Measurements from ENCODE around the gene ENDOV.

Gene ENDOV

GRCh38 chr17:80429356-80430275, 14.6 kb downstream of the ENDOV start:
- H3K27me3 ChIP-seq (ENCODE audit: insufficient read depth, low read length, poor library complexity): no peaks in the 10 kb centered on the region
- H3K27ac ChIP-seq (ENCODE audit: low read length): no peak overlapping the region
- no peaks in the 10 kb centered on the region for H3K36me3 ChIP-seq (ENCODE audit: insufficient read depth, low read length)
- no peak overlapping the region for H2AFZ ChIP-seq (ENCODE audit: low read depth, low read length)
- DNase-seq: no peak
- no peak overlapping the region for H3K4me2 ChIP-seq (ENCODE audit: insufficient read depth, low read length)
- no peak for ATAC-seq (ENCODE audit: insufficient read depth, low read depth)
- H4K20me1 ChIP-seq (ENCODE audit: insufficient read depth, low read length): no peaks in the 10 kb centered on the region
- TF ChIP-seq CTCF (IDR thresholded peaks at IDR 0.05; ENCODE audit: borderline replicate concordance, extremely low read depth, low read length, poor library complexity, severe bottlenecking) (no peak), EZH2 (IDR thresholded peaks at IDR 0.05; ENCODE audit: borderline replicate concordance, low read depth, low read length, severe bottlenecking) (no peak)
- peaks cover 7% of the 10 kb centered on the region for H3K4me1 ChIP-seq (ENCODE audit: insufficient read depth, low read length)
- no peaks in the 10 kb centered on the region for H3K79me2 ChIP-seq (ENCODE audit: insufficient read depth, low read length)
- H3K9me3 ChIP-seq (ENCODE audit: insufficient read depth, low read length, severe bottlenecking): no peaks in the 10 kb centered on the region
- H3K4me3 ChIP-seq (ENCODE audit: low read depth in 1 of 2, low read length in 2 of 2): no peak overlapping the region
- H3K9ac ChIP-seq (ENCODE audit: low read depth, low read length): no peak overlapping the region

GRCh38 chr17:80430446-80431245, 15.7 kb downstream of the ENDOV start:
- no peak overlapping the region for H3K9ac ChIP-seq (ENCODE audit: low read depth, low read length)
- no peak overlapping the region for H3K4me2 ChIP-seq (ENCODE audit: insufficient read depth, low read length)
- H2AFZ ChIP-seq (ENCODE audit: low read depth, low read length): no peak overlapping the region
- TF ChIP-seq EZH2 (IDR thresholded peaks at IDR 0.05; ENCODE audit: borderline replicate concordance, low read depth, low read length, severe bottlenecking) (no peak), CTCF (IDR thresholded peaks at IDR 0.05; ENCODE audit: borderline replicate concordance, extremely low read depth, low read length, poor library complexity, severe bottlenecking) (no peak)
- ATAC-seq (ENCODE audit: insufficient read depth, low read depth) (no peak), DNase-seq (no peak)
- H3K27ac ChIP-seq (ENCODE audit: low read length): no peak overlapping the region
- no peaks in the 10 kb centered on the region for H3K27me3 ChIP-seq (ENCODE audit: insufficient read depth, low read length, poor library complexity)
- H3K4me1 ChIP-seq (ENCODE audit: insufficient read depth, low read length): peaks cover 7% of the 10 kb centered on the region
- H4K20me1 ChIP-seq (ENCODE audit: insufficient read depth, low read length): no peaks in the 10 kb centered on the region
- no peaks in the 10 kb centered on the region for H3K36me3 ChIP-seq (ENCODE audit: insufficient read depth, low read length)
- H3K79me2 ChIP-seq (ENCODE audit: insufficient read depth, low read length): no peaks in the 10 kb centered on the region
- no peak overlapping the region for H3K4me3 ChIP-seq (ENCODE audit: low read depth in 1 of 2, low read length in 2 of 2)
- H3K9me3 ChIP-seq (ENCODE audit: insufficient read depth, low read length, severe bottlenecking): no peaks in the 10 kb centered on the region

- H3K9ac ChIP-seq (ENCODE audit: low read depth, low read length): no peak overlapping the region
- no peak overlapping the region for H3K27ac ChIP-seq (ENCODE audit: low read length)
- ATAC-seq (ENCODE audit: insufficient read depth, low read depth) (no peak), DNase-seq (no peak)
- no peak overlapping the region for H3K4me2 ChIP-seq (ENCODE audit: insufficient read depth, low read length)
- H3K36me3 ChIP-seq (ENCODE audit: insufficient read depth, low read length): no peaks in the 10 kb centered on the region
- no peaks in the 10 kb centered on the region for H3K79me2 ChIP-seq (ENCODE audit: insufficient read depth, low read length)
- H4K20me1 ChIP-seq (ENCODE audit: insufficient read depth, low read length): no peaks in the 10 kb centered on the region
- H3K27me3 ChIP-seq (ENCODE audit: insufficient read depth, low read length, poor library complexity): no peaks in the 10 kb centered on the region
- TF ChIP-seq EZH2 (IDR thresholded peaks at IDR 0.05; ENCODE audit: borderline replicate concordance, low read depth, low read length, severe bottlenecking) (no peak), CTCF (IDR thresholded peaks at IDR 0.05; ENCODE audit: borderline replicate concordance, extremely low read depth, low read length, poor library complexity, severe bottlenecking) (no peak)
- no peak overlapping the region for H2AFZ ChIP-seq (ENCODE audit: low read depth, low read length)
- H3K4me1 ChIP-seq (ENCODE audit: insufficient read depth, low read length): peaks cover 7% of the 10 kb centered on the region
- no peak overlapping the region for H3K4me3 ChIP-seq (ENCODE audit: low read depth in 1 of 2, low read length in 2 of 2)
- H3K9me3 ChIP-seq (ENCODE audit: insufficient read depth, low read length, severe bottlenecking): no peaks in the 10 kb centered on the region
Observed at GRCh38 chr17:80431246-80432195, 16.6 kb downstream of the ENDOV start.

All from DND-41 (cell line).